Testis (tissue), 3 donors: ENCODE results near the gene ZNF879. TPM values are rescaled to one million over a fixed set of nuclear protein-coding genes. Genes with fewer than 3 reads are reported as not detected.

Experiments used
- DNase-seq: peaks from one replicate; pipeline ENCODE4 v3.0.0-alpha.2; 2019
- H3K27ac ChIP-seq, 2 donors: fragments of 200-600 bp; sonication (generic); one replicate each; pipeline ENCODE4 v1.5.1; 2019
- H3K27me3 ChIP-seq: fragments of 200-600 bp; sonication (generic); one replicate; pipeline ENCODE4 v1.5.1; 2019
- H3K36me3 ChIP-seq: fragments of 200-600 bp; sonication (generic); one replicate; pipeline ENCODE4 v1.5.1; 2017; ENCODE audit warnings: low read depth; ENCODE audit errors: missing control alignments
- H3K4me1 ChIP-seq: fragments of 200-600 bp; sonication (generic); one replicate; pipeline ENCODE4 v1.5.1; 2019
- H3K4me3 ChIP-seq, 2 donors: fragments of 200-600 bp; sonication (generic); one replicate each; pipeline ENCODE4 v1.5.1; 2017 to 2019
- H3K9me3 ChIP-seq: fragments of 200-600 bp; sonication (generic); one replicate; pipeline ENCODE4 v1.5.1; 2017
- POLR2A ChIP-seq: fragments of 450-650 bp; IDR thresholded peaks from one replicate; pipeline ENCODE4 v1.6.1; 2017; ENCODE audit warnings: antibody characterized with exemption, mild to moderate bottlenecking, moderate library complexity
- WGBS, 2 donors: methylation state at CpG; one replicate each; pipeline ENCODE4 v1.1.5; 2018; 5-methylcytosine and 5-hydroxymethylcytosine counted together
- intact Hi-C: fragments of 100-400 bp; cut with DNase I; formaldehyde crosslinking; loops from one replicate; pipeline ENCODE4 v1.15.1; 2023; ENCODE audit warnings: low total_unique reads
- polyA plus RNA-seq: library from polyadenylated mRNA; stranded (reverse); fragments of 350-450 nt; fragmentation: Illumina TruSeq; extraction: RNeasy Lipid Tissue Mini Kit (QIAGEN cat#74804); gene quantifications from one replicate; pipeline ENCODE4 v1.2.3, GENCODE V29; 2014; ENCODE audit warnings: low read depth, low replicate concordance; ENCODE audit not compliant: insufficient read depth
- total RNA-seq, 2 donors: library from RNA; depleted of rRNA; stranded (reverse); fragments of >200 nt; gene quantifications; one replicate each; pipeline ENCODE4 v1.2.3, GENCODE V29; 2016
- TF ChIP-seq, protein P1 (sequence below), 3 experiments: fragments of 450-650 bp in 2 of 3; fragments of 200-600 bp in 1 of 3; sonication (generic) in 1 of 3; IDR thresholded peaks; one replicate each; pipeline ENCODE4 v1.5.1; 2016 to 2019; ENCODE audit warnings: antibody characterized with exemption in 3 of 3, mild to moderate bottlenecking in 2 of 3, moderate library complexity in 1 of 3

ZNF879 gene
- total and polyA plus RNA-seq, 3 donors from 2014 or later = 8.4 to 22.8 (median 21.8) TPM

DNA sequence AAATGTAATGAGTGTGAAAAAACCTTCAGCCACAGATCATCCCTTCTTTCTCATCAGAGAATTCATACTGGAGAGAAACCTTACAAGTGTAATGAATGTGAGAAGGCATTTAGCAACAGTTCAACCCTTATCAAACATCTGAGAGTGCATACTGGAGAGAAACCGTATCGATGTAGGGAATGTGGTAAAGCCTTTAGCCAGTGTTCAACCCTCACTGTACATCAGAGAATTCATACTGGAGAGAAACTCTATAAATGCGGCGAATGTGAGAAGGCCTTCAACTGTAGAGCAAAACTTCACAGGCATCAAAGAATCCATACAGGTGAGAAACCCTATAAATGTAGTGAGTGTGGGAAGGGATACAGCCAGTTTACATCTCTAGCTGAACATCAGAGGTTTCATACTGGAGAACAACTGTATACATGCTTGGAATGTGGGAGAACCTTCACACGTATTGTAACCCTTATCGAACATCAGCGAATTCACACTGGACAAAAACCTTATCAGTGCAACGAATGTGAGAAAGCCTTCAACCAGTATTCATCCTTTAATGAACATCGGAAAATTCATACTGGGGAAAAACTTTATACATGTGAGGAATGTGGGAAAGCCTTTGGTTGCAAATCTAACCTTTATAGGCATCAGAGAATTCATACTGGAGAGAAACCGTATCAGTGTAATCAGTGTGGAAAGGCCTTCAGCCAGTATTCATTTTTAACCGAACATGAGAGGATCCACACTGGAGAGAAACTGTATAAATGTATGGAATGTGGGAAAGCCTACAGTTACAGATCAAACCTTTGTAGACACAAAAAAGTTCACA lies 55.8 kb downstream of the ZNF879 start:
- Histone ChIP-seq H3K36me3 (no peaks in the 10 kb centered on the region), H3K27ac (no peak overlapping the region), H3K9me3 (peaks cover 3% of the 10 kb centered on the region), H3K27me3 (no peaks in the 10 kb centered on the region), H3K4me3 (no peak overlapping the region), H3K4me1 (no peaks in the 10 kb centered on the region)
- WGBS, 2 donors = 97 to 98% methylated on average over 11 of the region's 11 CpGs
- intact Hi-C loops = no loop called here
- TF ChIP-seq, protein P1, sequence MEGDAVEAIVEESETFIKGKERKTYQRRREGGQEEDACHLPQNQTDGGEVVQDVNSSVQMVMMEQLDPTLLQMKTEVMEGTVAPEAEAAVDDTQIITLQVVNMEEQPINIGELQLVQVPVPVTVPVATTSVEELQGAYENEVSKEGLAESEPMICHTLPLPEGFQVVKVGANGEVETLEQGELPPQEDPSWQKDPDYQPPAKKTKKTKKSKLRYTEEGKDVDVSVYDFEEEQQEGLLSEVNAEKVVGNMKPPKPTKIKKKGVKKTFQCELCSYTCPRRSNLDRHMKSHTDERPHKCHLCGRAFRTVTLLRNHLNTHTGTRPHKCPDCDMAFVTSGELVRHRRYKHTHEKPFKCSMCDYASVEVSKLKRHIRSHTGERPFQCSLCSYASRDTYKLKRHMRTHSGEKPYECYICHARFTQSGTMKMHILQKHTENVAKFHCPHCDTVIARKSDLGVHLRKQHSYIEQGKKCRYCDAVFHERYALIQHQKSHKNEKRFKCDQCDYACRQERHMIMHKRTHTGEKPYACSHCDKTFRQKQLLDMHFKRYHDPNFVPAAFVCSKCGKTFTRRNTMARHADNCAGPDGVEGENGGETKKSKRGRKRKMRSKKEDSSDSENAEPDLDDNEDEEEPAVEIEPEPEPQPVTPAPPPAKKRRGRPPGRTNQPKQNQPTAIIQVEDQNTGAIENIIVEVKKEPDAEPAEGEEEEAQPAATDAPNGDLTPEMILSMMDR (IDR thresholded peaks at IDR 0.05) = no peak
- no peak for TF ChIP-seq POLR2A
- DNase-seq = no peak

- Histone ChIP-seq H3K4me3 (no peak overlapping the region), H3K4me1 (no peaks in the 10 kb centered on the region), H3K27ac (no peak overlapping the region), H3K27me3 (no peaks in the 10 kb centered on the region), H3K36me3 (no peaks in the 10 kb centered on the region), H3K9me3 (peaks cover 3% of the 10 kb centered on the region)
- no peak for DNase-seq
- intact Hi-C loops = no loop called here
- no peak for TF ChIP-seq POLR2A
- WGBS, 2 donors = 90 to 92% methylated on average over 4 of the region's 4 CpGs
Observed at GRCh38 chr5:179080724-179081123, 57.1 kb downstream of the ZNF879 start.

Other genes starting within 250 kb of the ZNF879 start
- 10 to 100 TPM; 24.3 to 30.8 TPM for gene ZNF354B, start 163.9 kb upstream of the ZNF879 start, total RNA-seq
- gene ZNF354B, start 163.9 kb upstream of the ZNF879 start, polyA plus RNA-seq = 6.5 TPM
- 10 to 100 TPM in 1 of 2 donors, 1 to 10 TPM in 1; 6.8 to 10.4 TPM for gene ZFP2, start 127.9 kb upstream of the ZNF879 start, total RNA-seq
- gene ZFP2, start 127.9 kb upstream of the ZNF879 start, polyA plus RNA-seq = 2.7 TPM
- 1 to 10 TPM; 6.8 to 8.9 TPM for gene ZNF454, start 82.6 kb upstream of the ZNF879 start, total RNA-seq
- 4.4 TPM for gene ZNF454, start 82.6 kb upstream of the ZNF879 start, polyA plus RNA-seq
- 1 to 10 TPM in 1 of 2 donors, under 1 TPM in 1; 0.47 to 1.1 TPM for gene GRM6, start 28.5 kb upstream of the ZNF879 start, total RNA-seq
- gene GRM6, start 28.5 kb upstream of the ZNF879 start, polyA plus RNA-seq = 0.29 TPM
- gene ZNF354C, start 36.6 kb downstream of the ZNF879 start, total RNA-seq = 1 to 10 TPM; 4.6 to 4.8 TPM
- 4.0 TPM for gene ZNF354C, start 36.6 kb downstream of the ZNF879 start, polyA plus RNA-seq